ENCODE results near the gene TPK1. TPM values are rescaled to one million over a fixed set of nuclear protein-coding genes. Genes with fewer than 3 reads are reported as not detected.
A peak's percentile ranks its signal among the peaks of the same experiment; 100 is the strongest.

The TPK1 gene
- total RNA-seq, 4 donors from 2014 or later, result 0.59 to 178 (median 8.8) TPM

DNA sequence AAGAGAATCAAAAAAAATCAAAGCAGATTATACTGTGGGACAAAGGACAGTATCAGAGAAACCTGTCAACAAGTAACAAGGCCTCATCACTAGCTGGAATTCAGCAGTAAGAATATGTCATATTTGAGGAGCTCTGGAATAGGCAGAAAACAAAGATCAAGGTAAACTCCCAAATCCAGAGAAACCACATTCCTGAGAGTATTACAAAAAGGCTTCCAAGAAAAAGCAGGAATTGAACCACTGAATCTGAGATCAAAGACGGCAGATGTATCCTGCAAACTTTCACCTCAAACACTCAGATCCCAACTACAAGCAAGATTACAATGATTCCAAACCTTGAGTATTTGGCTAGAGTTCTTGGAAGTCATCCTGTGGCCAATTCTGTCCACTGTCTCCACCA, 16.3 kb downstream of the TPK1 start:
- intact Hi-C loops (cut with DNase I; ENCODE audit: low total_unique reads), result no loop called here
- TF ChIP-seq POLR2A (IDR thresholded peaks at IDR 0.05), result no peak
- TF ChIP-seq, protein P1, sequence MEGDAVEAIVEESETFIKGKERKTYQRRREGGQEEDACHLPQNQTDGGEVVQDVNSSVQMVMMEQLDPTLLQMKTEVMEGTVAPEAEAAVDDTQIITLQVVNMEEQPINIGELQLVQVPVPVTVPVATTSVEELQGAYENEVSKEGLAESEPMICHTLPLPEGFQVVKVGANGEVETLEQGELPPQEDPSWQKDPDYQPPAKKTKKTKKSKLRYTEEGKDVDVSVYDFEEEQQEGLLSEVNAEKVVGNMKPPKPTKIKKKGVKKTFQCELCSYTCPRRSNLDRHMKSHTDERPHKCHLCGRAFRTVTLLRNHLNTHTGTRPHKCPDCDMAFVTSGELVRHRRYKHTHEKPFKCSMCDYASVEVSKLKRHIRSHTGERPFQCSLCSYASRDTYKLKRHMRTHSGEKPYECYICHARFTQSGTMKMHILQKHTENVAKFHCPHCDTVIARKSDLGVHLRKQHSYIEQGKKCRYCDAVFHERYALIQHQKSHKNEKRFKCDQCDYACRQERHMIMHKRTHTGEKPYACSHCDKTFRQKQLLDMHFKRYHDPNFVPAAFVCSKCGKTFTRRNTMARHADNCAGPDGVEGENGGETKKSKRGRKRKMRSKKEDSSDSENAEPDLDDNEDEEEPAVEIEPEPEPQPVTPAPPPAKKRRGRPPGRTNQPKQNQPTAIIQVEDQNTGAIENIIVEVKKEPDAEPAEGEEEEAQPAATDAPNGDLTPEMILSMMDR (IDR thresholded peaks at IDR 0.05), result no peak
- H3K27me3 ChIP-seq, result no peaks in the 10 kb centered on the region
- no peaks in the 10 kb centered on the region for H3K4me1 ChIP-seq
- no peak overlapping the region for H3K4me3 ChIP-seq
- H3K27ac ChIP-seq, result no peak overlapping the region
- no peaks in the 10 kb centered on the region for H3K36me3 ChIP-seq
- no peak for DNase-seq
- no peaks in the 10 kb centered on the region for H3K9me3 ChIP-seq

DNA sequence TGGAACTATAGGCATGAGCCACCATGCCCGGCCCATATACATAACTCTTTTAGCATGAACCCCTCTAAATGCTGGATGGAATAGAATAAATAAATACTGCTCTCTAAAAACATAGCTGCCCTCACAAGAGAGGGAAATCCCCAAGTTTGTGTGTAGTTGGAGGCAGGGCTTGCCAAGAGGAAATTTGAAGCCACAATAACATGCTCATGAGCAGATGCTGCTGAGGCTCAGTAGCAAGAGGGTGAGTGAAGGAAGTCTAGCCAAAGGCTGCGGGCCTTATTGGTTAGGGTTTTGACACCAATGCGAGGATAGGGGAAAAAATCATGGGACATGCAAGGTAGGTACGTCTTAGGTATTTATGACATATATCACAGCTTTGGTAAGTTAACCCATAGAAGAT, 17.3 kb downstream of the TPK1 start:
- H3K9me3 ChIP-seq, result no peaks in the 10 kb centered on the region
- no peaks in the 10 kb centered on the region for H3K27me3 ChIP-seq
- intact Hi-C loops (cut with DNase I; ENCODE audit: low total_unique reads), result no loop called here
- no peak overlapping the region for H3K4me3 ChIP-seq
- no peaks in the 10 kb centered on the region for H3K36me3 ChIP-seq
- no peak overlapping the region for H3K27ac ChIP-seq
- H3K4me1 ChIP-seq, result no peaks in the 10 kb centered on the region
- no peak for DNase-seq
- no peak for TF ChIP-seq POLR2A (IDR thresholded peaks at IDR 0.05)
- TF ChIP-seq, protein P1 (IDR thresholded peaks at IDR 0.05), result no peak

DNA sequence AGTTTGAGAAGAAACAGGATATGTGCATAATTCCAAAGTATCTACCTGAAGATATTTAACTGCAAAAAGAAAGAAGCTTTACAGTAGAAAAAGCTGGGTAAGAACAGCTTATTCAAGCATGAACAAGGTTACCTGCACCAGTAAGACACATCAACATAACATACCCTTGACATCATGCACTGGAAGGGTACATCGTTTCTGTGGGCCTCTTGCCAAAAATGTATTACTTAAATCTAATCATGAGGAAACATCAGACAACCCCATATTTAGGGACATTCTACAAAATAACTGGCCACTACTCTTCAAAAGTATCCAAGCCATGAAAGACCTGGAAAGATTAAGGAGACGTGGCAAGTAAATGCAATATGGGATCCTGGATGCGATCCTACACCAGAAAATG, 18.9 kb downstream of the TPK1 start:
- DNase-seq, result no peak
- Histone ChIP-seq H3K27ac (no peak overlapping the region), H3K4me1 (no peaks in the 10 kb centered on the region), H3K4me3 (no peak overlapping the region), H3K36me3 (no peaks in the 10 kb centered on the region), H3K9me3 (no peaks in the 10 kb centered on the region), H3K27me3 (no peaks in the 10 kb centered on the region)
- TF ChIP-seq POLR2A (IDR thresholded peaks at IDR 0.05), result no peak
- TF ChIP-seq, protein P1 (IDR thresholded peaks at IDR 0.05), result no peak
- intact Hi-C loops (cut with DNase I; ENCODE audit: low total_unique reads), result no loop called here

DNA sequence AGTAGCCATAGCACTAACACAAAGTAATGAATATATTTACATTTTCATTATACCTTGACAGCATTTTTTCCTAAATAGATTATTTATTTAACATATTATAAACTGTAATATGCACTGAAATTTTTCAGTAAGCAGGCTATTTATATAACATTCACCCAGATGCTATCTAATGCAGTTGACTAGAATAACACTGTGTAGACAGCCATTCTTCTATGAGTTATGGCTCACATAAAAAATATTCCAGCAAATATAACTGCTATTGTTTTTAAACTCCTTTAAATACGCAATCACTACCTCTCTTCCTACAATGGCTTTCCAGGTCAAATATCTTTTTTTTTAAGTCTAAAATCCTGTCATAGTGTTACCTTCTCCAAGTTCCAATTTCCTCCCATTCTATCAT, 21.6 kb downstream of the TPK1 start:
- no peaks in the 10 kb centered on the region for H3K27me3 ChIP-seq
- H3K27ac ChIP-seq, result no peak overlapping the region
- no peak overlapping the region for H3K4me3 ChIP-seq
- H3K36me3 ChIP-seq, result no peaks in the 10 kb centered on the region
- no peaks in the 10 kb centered on the region for H3K4me1 ChIP-seq
- TF ChIP-seq POLR2A (IDR thresholded peaks at IDR 0.05), result no peak
- TF ChIP-seq, protein P1 (IDR thresholded peaks at IDR 0.05), result no peak
- H3K9me3 ChIP-seq, result no peaks in the 10 kb centered on the region
- intact Hi-C loops (cut with DNase I; ENCODE audit: low total_unique reads), result no loop called here
- no peak for DNase-seq

DNA sequence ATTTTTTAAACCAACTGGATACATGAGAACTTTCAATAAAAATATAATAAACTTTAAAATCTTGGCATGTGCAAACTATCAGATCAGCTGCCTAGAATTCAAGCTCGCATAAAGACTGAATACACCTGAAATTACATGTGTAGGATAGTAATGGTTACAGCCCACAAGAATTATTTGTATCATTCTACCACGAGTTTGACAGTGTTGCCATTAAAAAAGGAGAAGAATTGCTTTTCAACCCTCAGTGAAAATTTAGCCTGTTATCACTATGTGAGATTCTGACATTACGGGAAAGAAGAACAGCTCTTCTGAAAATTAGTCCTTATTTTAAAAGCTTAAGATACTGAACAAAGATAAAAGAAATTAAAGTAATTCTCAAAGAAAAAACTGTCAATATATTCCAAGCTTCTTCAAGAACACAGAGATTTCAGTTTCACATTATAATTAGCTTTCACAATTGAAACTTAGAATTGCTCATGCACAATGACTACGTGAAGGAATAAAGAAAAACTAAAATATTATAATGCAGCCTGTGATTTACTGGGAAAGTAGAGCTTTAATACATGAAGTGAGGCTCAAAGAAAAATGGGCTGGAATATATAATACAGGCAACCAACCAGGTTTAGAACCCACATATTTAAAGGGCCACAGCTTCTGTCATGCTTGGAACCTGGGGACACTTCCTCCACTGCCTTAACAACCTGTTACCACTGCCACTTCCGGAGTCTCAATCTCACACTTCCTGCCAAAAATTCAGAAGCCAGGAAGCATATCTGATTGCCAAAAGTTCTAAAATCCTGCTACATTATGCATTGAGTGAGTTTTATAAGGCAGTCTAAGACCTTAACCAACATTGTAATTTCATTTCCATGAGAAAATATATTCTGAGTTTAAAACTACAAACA, 23.2 kb downstream of the TPK1 start:
- H3K27ac ChIP-seq, result peak overlapping the region in 1 of 2 donors; percentile 29
- no peaks in the 10 kb centered on the region for H3K36me3 ChIP-seq
- no peak for DNase-seq
- TF ChIP-seq, protein P1 (IDR thresholded peaks at IDR 0.05), result no peak
- no peak for TF ChIP-seq POLR2A (IDR thresholded peaks at IDR 0.05)
- intact Hi-C loops (cut with DNase I; ENCODE audit: low total_unique reads), result no loop called here
- H3K4me3 ChIP-seq, result no peak overlapping the region
- H3K9me3 ChIP-seq, result no peaks in the 10 kb centered on the region
- H3K4me1 ChIP-seq, result no peaks in the 10 kb centered on the region
- no peaks in the 10 kb centered on the region for H3K27me3 ChIP-seq

Measured in uterus (tissue), 4 donors.